Activated CD8-positive, alpha-beta memory T cell treated with anti-CD3 and anti-CD28 coated beads, Interleukin-2, amount 50 U/mL, for 4 hours (primary cell): ENCODE measurements around the gene LAMA3.
"Not testable (repeated sequence)": the region's sequence is repeated elsewhere in the genome, so short reads cannot be mapped to it uniquely, and the experiment has no call there.

Source experiments
- DNase-seq: peaks from one replicate; pipeline ENCODE4 v3.0.0-alpha.2; 2020

Gene LAMA3

GRCh38 chr18:23732439-23732838 is 43.2 kb downstream of the LAMA3 start:
- DNase-seq = no peak

GRCh38 chr18:23733265-23733664 is 44.0 kb downstream of the LAMA3 start:
- DNase-seq = not testable (repeated sequence)

GRCh38 chr18:23733895-23734294 is 44.6 kb downstream of the LAMA3 start:
- no peak for DNase-seq

GRCh38 chr18:23735021-23735464 is 45.8 kb downstream of the LAMA3 start:
- no peak for DNase-seq

- no peak for DNase-seq
These were observed 48.3 kb downstream of the LAMA3 start for GRCh38 chr18:23737578-23737977.

GRCh38 chr18:23738151-23738550 is 48.9 kb downstream of the LAMA3 start:
- DNase-seq = no peak

GRCh38 chr18:23738575-23738974 is 49.3 kb downstream of the LAMA3 start:
- DNase-seq = no peak

- no peak for DNase-seq
These were observed 51.0 kb downstream of the LAMA3 start for GRCh38 chr18:23740105-23740830.

GRCh38 chr18:23741967-23742366 is 52.7 kb downstream of the LAMA3 start:
- DNase-seq = not testable (repeated sequence)

- DNase-seq = no peak
These were observed 54.6 kb downstream of the LAMA3 start for GRCh38 chr18:23743733-23744333.

- no peak for DNase-seq
These were observed 56.1 kb downstream of the LAMA3 start for GRCh38 chr18:23745366-23745765.

- no peak for DNase-seq
These were observed 57.6 kb downstream of the LAMA3 start for GRCh38 chr18:23746851-23747250.

- no peak for DNase-seq
These were observed 63.1 kb downstream of the LAMA3 start for GRCh38 chr18:23752363-23752762.

GRCh38 chr18:23752796-23753195 is 63.5 kb downstream of the LAMA3 start:
- DNase-seq = no peak

GRCh38 chr18:23756590-23757436 is 67.6 kb downstream of the LAMA3 start:
- no peak for DNase-seq

GRCh38 chr18:23757437-23757733 is 68.1 kb downstream of the LAMA3 start:
- DNase-seq = no peak

- no peak for DNase-seq
These were observed 69.0 kb downstream of the LAMA3 start for GRCh38 chr18:23758281-23758680.

GRCh38 chr18:23761941-23762340 is 72.7 kb downstream of the LAMA3 start:
- DNase-seq = no peak

GRCh38 chr18:23763343-23763742 is 74.1 kb downstream of the LAMA3 start:
- DNase-seq = no peak

GRCh38 chr18:23765931-23766330 is 76.7 kb downstream of the LAMA3 start:
- no peak for DNase-seq

- DNase-seq = no peak
These were observed 83.2 kb downstream of the LAMA3 start for GRCh38 chr18:23772327-23773024.

GRCh38 chr18:23776306-23776705 is 87.1 kb downstream of the LAMA3 start:
- DNase-seq = no peak

GRCh38 chr18:23778828-23779227 is 89.6 kb downstream of the LAMA3 start:
- DNase-seq = no peak
